Hair follicular keratinocyte (primary cell): ENCODE measurements around the gene FNDC4. TPM values are rescaled to one million over a fixed set of nuclear protein-coding genes. Genes with fewer than 3 reads are reported as not detected.

ENCODE experiments used
- total RNA-seq: library from RNA; depleted of rRNA; stranded (reverse); fragments of >200 nt; gene quantifications from 2 replicates; pipeline ENCODE4 v1.2.3, GENCODE V29; 2015

Gene FNDC4, protein sequence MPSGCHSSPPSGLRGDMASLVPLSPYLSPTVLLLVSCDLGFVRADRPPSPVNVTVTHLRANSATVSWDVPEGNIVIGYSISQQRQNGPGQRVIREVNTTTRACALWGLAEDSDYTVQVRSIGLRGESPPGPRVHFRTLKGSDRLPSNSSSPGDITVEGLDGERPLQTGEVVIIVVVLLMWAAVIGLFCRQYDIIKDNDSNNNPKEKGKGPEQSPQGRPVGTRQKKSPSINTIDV
- 11.5 and 20.4 TPM in 2 replicates for total RNA-seq

GRCh38 chr2:27494944-27495554 is at the start of gene FNDC4:
FNDC4 (minus strand) TSS chr2:27495200; CDS start chr2:27494679, 521 bp downstream.

DNA sequence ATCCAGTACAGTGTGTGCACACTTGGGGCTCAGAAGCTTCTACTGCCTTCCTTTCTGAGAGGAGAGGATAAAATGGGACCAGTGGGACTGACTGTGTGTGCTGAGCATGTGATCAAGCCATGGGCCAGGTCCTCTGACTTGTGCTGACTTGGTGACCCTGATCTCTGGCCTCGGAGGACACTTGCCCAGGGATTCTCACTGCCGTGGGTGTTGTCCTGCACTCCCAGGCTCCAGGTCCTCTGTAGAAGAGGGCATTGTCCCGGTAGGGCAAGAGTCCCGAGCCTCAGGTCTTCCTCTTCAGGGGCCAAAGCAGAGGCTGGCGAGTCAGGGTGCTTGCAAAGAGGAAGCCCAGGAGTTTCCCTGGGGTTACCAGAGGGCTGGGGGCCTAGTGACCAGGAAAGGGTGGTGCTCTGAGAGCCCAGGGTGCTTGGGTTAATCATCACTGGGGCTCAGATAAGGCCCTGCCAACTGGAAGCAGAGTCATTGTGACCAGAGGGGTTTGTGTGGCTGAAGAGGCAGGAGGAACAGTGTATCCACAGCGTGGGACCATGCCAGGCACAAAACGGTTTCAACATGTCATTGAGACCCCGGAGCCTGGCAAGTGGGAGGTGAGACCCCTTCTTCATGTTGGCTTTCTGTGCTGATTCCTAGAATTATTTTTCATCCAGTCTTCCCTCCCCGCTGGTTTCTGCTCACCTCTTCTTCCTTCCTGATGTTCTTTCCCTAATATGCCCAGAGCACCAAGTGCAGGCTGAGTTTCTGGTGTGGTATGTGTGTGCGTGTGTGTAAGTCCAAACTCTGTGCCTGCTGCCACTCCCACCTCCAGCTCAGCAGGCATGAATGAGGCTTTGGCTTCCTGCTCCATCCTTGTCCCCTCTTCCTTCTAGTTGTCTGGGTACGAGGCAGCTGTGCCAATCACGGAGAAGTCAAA is 1.6 kb upstream of the FNDC4 start, which contains the start of gene GCKR:
Gene GCKR, plus strand, starts transcription at position 483 of the 931 bp plus-strand sequence. Its CDS starts 66 bp downstream, at position 549.

GRCh38 chr2:27489498-27490397 is 5.3 kb downstream of the FNDC4 start, which contains the start of gene IFT172:
IFT172 (minus strand) TSS chr2:27489743; CDS start chr2:27489653, 90 bp downstream.

DNA sequence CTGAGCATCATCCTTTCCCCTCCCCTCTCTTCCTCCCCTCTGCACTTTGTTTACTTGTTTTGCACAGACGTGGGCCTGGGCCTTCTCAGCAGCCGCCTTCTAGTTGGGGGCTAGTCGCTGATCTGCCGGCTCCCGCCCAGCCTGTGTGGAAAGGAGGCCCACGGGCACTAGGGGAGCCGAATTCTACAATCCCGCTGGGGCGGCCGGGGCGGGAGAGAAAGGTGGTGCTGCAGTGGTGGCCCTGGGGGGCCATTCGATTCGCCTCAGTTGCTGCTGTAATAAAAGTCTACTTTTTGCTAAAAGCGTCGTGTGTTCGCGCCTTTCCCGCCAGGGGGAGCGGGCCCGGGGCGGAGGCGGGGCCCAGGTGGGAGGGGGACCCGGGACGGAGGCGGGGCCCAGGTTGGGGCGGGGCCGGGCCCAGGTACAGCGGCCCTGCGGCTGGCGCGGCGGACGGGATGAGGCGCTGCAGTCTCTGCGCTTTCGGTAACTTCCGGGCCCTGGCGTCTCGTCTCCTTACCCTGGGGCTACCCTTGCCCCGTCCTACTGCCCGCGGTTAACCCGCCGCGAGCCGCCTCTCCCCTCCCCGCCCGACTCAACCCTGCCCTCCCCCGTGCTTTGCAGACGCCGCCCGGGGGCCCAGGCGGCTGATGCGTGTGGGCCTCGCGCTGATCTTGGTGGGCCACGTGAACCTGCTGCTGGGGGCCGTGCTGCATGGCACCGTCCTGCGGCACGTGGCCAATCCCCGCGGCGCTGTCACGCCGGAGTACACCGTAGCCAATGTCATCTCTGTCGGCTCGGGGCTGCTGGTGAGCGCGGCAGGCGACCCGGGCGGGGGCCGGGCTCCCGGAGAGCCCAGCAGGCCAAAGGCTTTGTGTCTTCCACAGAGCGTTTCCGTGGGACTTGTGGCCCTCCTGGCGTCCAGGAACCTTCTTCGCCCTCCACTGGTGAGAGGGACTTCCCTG is 52.8 kb downstream of the FNDC4 start, which contains the start of gene KRTCAP3:
Gene KRTCAP3, plus strand, starts transcription at position 424 of the 962 bp plus-strand sequence. Its CDS starts 32 bp downstream, at position 456.

Other genes with a start within 250 kb of the FNDC4 start
- not detected in 2 replicates for gene SLC30A3, start 232.2 kb downstream of the FNDC4 start, total RNA-seq
- not detected in 2 replicates for gene DNAJC5G, start 219.8 kb downstream of the FNDC4 start, total RNA-seq
- gene TRIM54, start 212.8 kb downstream of the FNDC4 start, total RNA-seq = not detected in 2 replicates
- 0.23 and 2.1 TPM in 2 replicates for gene UCN, start 186.8 kb downstream of the FNDC4 start, total RNA-seq
- 96.3 and 110 TPM in 2 replicates for gene MPV17, start 172.1 kb downstream of the FNDC4 start, total RNA-seq
- 34.4 and 42.2 TPM in 2 replicates for gene GTF3C2, start 138.4 kb downstream of the FNDC4 start, total RNA-seq
- 22.7 and 35.1 TPM in 2 replicates for gene EIF2B4, start 124.9 kb downstream of the FNDC4 start, total RNA-seq
- gene SNX17, start 124.6 kb downstream of the FNDC4 start, total RNA-seq = 98.4 and 103 TPM in 2 replicates
- gene ZNF513, start 114.5 kb downstream of the FNDC4 start, total RNA-seq = 9.4 and 15.5 TPM in 2 replicates
- gene PPM1G, start 85.6 kb downstream of the FNDC4 start, total RNA-seq = 100 and 162 TPM in 2 replicates
- gene NRBP1, start 66.6 kb downstream of the FNDC4 start, total RNA-seq = 63.0 and 80.8 TPM in 2 replicates
- gene KRTCAP3, start 52.8 kb downstream of the FNDC4 start, total RNA-seq = 29.4 and 52.9 TPM in 2 replicates
- gene IFT172, start 5.5 kb downstream of the FNDC4 start, total RNA-seq = 6.1 and 6.4 TPM in 2 replicates
- not detected in 2 replicates for gene GCKR, start 1.6 kb upstream of the FNDC4 start, total RNA-seq
- 11.6 and 30.7 TPM in 2 replicates for gene ZNF512, start 87.8 kb upstream of the FNDC4 start, total RNA-seq
- 0.84 and 1.0 TPM in 2 replicates for gene CCDC121, start 133.8 kb upstream of the FNDC4 start, total RNA-seq
- 56.7 and 56.8 TPM in 2 replicates for gene GPN1, start 133.8 kb upstream of the FNDC4 start, total RNA-seq
- gene SUPT7L, start 168.4 kb upstream of the FNDC4 start, total RNA-seq = 18.2 and 18.7 TPM in 2 replicates
- gene SLC4A1AP, start 168.7 kb upstream of the FNDC4 start, total RNA-seq = 15.6 and 25.1 TPM in 2 replicates